ENCODE data around the gene LAMTOR2.

LAMTOR2 gene

GRCh38 chr1:156048663-156049258, 5.8 kb upstream of the LAMTOR2 start:
- TF ChIP-seq, protein P1, sequence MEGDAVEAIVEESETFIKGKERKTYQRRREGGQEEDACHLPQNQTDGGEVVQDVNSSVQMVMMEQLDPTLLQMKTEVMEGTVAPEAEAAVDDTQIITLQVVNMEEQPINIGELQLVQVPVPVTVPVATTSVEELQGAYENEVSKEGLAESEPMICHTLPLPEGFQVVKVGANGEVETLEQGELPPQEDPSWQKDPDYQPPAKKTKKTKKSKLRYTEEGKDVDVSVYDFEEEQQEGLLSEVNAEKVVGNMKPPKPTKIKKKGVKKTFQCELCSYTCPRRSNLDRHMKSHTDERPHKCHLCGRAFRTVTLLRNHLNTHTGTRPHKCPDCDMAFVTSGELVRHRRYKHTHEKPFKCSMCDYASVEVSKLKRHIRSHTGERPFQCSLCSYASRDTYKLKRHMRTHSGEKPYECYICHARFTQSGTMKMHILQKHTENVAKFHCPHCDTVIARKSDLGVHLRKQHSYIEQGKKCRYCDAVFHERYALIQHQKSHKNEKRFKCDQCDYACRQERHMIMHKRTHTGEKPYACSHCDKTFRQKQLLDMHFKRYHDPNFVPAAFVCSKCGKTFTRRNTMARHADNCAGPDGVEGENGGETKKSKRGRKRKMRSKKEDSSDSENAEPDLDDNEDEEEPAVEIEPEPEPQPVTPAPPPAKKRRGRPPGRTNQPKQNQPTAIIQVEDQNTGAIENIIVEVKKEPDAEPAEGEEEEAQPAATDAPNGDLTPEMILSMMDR (IDR thresholded peaks at IDR 0.05; ENCODE audit: low read depth, low read length, poor library complexity, severe bottlenecking): no peak
- no peak for TF ChIP-seq EZH2phosphoT487 (IDR thresholded peaks at IDR 0.05; ENCODE audit: borderline replicate concordance, low read length)
- H3K36me3 ChIP-seq (ENCODE audit: control insufficient read depth, low read length): peaks cover 45% of the 10 kb centered on the region

GRCh38 chr1:156050376-156050775, 4.2 kb upstream of the LAMTOR2 start:
- H4K20me1 ChIP-seq (ENCODE audit: control insufficient read depth, insufficient read depth, low read depth, low read length): no peaks in the 10 kb centered on the region
- H3K27me3 ChIP-seq (ENCODE audit: control insufficient read depth, low read length): no peaks in the 10 kb centered on the region
- no peak overlapping the region for H3K27ac ChIP-seq (ENCODE audit: low read depth, low read length)
- H3K4me1 ChIP-seq (ENCODE audit: control insufficient read depth, low read length): peaks cover 12% of the 10 kb centered on the region
- H3K36me3 ChIP-seq (ENCODE audit: control insufficient read depth, low read length): peaks cover 35% of the 10 kb centered on the region
- peaks cover 4% of the 10 kb centered on the region for H3F3A ChIP-seq (ENCODE audit: control insufficient read depth, insufficient read depth)
- H3K4me3 ChIP-seq (ENCODE audit: low read length): no peak overlapping the region
- no peak for TF ChIP-seq EZH2phosphoT487 (IDR thresholded peaks at IDR 0.05; ENCODE audit: borderline replicate concordance, low read length)
- TF ChIP-seq, protein P1 (IDR thresholded peaks at IDR 0.05; ENCODE audit: low read depth, low read length, poor library complexity, severe bottlenecking): no peak
- no peak overlapping the region for H3K4me2 ChIP-seq (ENCODE audit: low read length)
- no peaks in the 10 kb centered on the region for H3K9me2 ChIP-seq (replicated peaks; ENCODE audit: control insufficient read depth, low read length)
- H3K9me3 ChIP-seq (ENCODE audit: control insufficient read depth, insufficient read depth, low read length): no peaks in the 10 kb centered on the region
- H3K79me2 ChIP-seq (ENCODE audit: control insufficient read depth, low read length): peaks cover 26% of the 10 kb centered on the region

More at GRCh38 chr1:156048663-156049258, 5.8 kb upstream of the LAMTOR2 start:
- Histone ChIP-seq H3K4me1 (ENCODE audit: control insufficient read depth, low read length) (peaks cover 7% of the 10 kb centered on the region), H3K27ac (ENCODE audit: low read depth, low read length) (no peak overlapping the region), H3F3A (ENCODE audit: control insufficient read depth, insufficient read depth) (no peaks in the 10 kb centered on the region), H3K9me3 (ENCODE audit: control insufficient read depth, insufficient read depth, low read length) (no peaks in the 10 kb centered on the region), H3K4me3 (ENCODE audit: low read length) (no peak overlapping the region), H3K4me2 (ENCODE audit: low read length) (no peak overlapping the region), H3K27me3 (ENCODE audit: control insufficient read depth, low read length) (no peaks in the 10 kb centered on the region), H3K9me2 (replicated peaks; ENCODE audit: control insufficient read depth, low read length) (no peaks in the 10 kb centered on the region), H3K79me2 (ENCODE audit: control insufficient read depth, low read length) (peaks cover 20% of the 10 kb centered on the region), H4K20me1 (ENCODE audit: control insufficient read depth, insufficient read depth, low read depth, low read length) (no peaks in the 10 kb centered on the region)

- Histone ChIP-seq H3K4me1 (ENCODE audit: control insufficient read depth, low read length) (peaks cover 19% of the 10 kb centered on the region), H3K9me2 (replicated peaks; ENCODE audit: control insufficient read depth, low read length) (no peaks in the 10 kb centered on the region), H3K4me3 (ENCODE audit: low read length) (no peak overlapping the region), H3K9me3 (ENCODE audit: control insufficient read depth, insufficient read depth, low read length) (no peaks in the 10 kb centered on the region), H3K36me3 (ENCODE audit: control insufficient read depth, low read length) (peaks cover 36% of the 10 kb centered on the region), H3F3A (ENCODE audit: control insufficient read depth, insufficient read depth) (peaks cover 4% of the 10 kb centered on the region), H4K20me1 (ENCODE audit: control insufficient read depth, insufficient read depth, low read depth, low read length) (no peaks in the 10 kb centered on the region), H3K27me3 (ENCODE audit: control insufficient read depth, low read length) (no peaks in the 10 kb centered on the region), H3K27ac (ENCODE audit: low read depth, low read length) (no peak overlapping the region), H3K79me2 (ENCODE audit: control insufficient read depth, low read length) (peaks cover 32% of the 10 kb centered on the region), H3K4me2 (ENCODE audit: low read length) (no peak overlapping the region)
- TF ChIP-seq EZH2phosphoT487 (IDR thresholded peaks at IDR 0.05; ENCODE audit: borderline replicate concordance, low read length): no peak
- TF ChIP-seq, protein P1 (IDR thresholded peaks at IDR 0.05; ENCODE audit: low read depth, low read length, poor library complexity, severe bottlenecking): no peak
These were observed 3.4 kb upstream of the LAMTOR2 start for GRCh38 chr1:156051011-156051725.

Measured in DOHH2 (cell line).